Hematopoietic multipotent progenitor cell treated with erythropoietin and hydrocortisone succinate and interleukin-3 and kit ligand, for 4 days (in vitro differentiated cells): Measurements from ENCODE around the gene RASL11B.
"Not testable (repeated sequence)": the region's sequence is repeated elsewhere in the genome, so short reads cannot be mapped to it uniquely, and the experiment has no call there.

Experiments used
- DNase-seq: peaks from one replicate; pipeline ENCODE4 v3.0.0-alpha.2; 2015

Gene RASL11B, protein sequence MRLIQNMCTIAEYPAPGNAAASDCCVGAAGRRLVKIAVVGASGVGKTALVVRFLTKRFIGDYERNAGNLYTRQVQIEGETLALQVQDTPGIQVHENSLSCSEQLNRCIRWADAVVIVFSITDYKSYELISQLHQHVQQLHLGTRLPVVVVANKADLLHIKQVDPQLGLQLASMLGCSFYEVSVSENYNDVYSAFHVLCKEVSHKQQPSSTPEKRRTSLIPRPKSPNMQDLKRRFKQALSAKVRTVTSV

DNA sequence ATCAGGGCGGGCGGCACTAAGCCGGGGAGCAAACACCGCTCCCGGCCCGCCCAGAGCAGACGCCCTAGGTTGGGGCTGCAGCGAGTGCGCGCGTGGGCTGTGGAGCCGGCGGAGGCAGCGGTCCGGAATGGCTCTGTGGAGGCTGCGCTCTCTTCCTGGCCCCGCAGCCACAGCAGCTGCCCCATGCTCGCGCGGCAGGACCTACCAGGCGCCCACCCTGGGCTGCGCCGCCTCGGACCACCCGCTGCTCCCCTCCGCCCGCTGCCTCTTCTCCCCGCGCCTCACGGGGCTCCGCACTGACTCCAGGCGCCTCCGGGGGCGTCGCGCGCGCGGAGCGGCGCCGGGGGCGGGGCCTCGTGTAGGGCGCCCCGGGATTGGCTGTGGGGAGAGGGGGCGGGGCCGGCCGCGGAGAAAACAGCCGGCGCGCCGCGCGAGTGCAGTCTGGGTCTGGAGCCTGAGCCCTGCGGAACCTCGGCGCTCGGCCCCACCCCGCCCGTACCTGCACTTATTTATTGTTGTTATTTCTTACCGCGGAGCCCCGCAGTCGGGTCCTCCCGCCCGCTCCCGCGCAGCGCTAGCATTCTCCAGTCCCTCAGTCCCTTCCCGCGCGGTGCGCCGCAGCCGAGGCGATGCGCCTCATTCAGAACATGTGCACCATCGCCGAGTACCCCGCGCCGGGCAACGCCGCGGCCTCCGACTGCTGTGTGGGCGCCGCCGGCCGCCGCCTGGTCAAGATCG, at the start of gene RASL11B:
Gene RASL11B (plus strand): TSS at position 439 of the 738 bp plus-strand sequence. CDS start 191 bp downstream, at position 630.
- peak; percentile 89 for DNase-seq

DNA sequence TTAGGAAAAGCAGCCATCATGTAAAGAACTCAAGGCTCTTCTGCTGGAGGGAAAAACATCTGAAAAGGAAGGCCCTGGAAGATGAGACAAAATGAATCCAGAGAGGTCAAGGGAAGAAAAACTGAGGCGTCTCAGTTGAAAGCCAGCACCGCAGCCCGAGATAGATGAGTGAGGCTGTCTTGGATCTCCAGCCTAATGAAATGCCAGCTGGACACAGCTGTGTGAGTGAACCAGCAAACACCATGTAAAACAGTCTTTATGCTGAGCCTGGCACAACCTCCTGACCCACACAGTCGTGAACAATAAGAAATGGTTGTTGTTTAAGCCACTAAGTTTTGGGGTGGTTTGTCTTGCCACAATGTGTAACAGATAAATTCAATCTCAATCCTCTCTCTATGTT, 48.6 kb upstream of the RASL11B start:
- DNase-seq = no peak

DNA sequence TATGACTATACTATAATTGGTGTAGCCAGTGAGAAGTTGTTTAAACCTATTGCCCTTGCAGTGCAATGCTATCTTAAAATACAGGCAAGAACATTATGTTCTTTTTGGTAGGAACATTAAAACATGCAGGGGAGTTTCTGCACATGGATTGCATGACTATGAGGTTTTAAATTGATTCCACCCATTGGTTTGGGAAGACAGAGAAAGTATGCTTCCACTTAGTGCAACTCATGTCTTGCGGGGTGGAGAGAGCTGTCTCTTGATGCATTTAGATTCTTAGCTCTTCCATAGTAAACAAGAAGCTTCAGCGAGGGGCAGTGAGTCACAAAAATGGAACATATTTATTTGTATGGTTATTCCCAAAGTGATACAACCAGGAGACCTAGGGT, 39.5 kb upstream of the RASL11B start:
- DNase-seq = no peak

DNA sequence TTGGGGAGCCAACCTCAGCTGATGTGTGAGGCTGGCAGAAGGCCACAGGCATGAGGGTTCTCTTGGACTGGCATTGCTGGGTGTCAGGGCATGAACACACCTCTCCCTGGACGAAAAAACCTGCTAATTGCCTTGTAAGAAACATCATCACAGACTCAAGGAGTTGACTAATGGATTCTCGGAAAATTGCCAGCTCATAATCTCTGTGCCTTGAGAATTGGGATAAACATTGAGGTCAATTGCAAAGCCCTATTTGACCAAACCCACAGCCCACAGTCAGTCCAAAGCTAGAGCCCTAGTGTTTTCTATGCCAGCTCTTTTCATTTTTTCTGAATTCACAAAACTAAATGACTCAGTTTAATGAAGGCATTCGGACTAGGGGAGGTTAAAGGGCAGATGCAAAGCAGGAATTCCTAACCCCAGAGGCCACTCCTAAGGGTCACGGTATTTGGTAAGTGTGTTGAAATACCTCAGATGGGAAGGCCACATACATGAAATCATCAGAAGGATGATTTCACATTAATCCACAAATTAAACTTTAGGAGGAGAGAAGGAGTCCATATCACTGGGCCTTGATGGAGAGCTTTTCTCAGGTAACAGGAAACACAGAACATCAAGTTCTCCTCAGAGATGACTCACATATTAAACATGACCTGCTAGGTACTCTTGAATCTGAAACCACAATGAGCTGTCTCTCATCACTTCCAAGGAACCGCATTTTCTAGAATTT, 39.0 kb upstream of the RASL11B start:
- DNase-seq = no peak

DNA sequence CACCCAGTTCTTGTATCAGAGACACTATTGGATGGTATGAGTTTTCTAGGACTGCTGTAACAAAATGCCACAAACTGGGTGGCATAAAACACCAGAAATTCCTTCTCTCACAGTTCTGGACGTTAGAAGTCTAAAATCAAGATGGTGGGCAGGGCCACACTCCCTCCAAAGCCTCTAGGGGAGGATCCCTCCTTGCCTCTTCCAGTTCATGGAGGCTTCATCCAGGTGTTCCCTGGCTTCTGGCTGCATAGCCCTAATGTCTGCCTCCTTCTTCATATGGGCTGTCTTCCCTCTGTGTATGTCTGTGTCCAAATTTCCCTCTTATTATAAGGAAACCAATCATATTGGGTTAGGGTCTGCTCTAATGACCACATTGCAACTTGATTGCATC, 38.4 kb upstream of the RASL11B start:
- DNase-seq = no peak

DNA sequence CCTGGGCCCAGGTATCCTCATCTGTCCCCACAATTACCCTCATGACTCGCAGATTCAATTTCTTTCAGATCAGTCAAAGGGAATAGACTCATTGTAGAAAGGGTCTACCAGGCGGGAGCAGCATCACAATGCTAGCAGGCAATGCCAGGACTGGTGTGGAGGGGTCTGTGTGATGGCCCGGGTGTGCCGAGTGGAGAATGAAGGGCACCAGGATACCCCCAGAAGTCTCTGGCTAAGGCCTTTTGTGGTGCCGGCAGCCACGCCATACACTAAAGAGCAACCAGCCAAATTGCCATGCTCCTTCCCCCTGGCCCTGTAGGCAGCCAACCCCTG, 37.9 kb upstream of the RASL11B start:
- no peak for DNase-seq

DNA sequence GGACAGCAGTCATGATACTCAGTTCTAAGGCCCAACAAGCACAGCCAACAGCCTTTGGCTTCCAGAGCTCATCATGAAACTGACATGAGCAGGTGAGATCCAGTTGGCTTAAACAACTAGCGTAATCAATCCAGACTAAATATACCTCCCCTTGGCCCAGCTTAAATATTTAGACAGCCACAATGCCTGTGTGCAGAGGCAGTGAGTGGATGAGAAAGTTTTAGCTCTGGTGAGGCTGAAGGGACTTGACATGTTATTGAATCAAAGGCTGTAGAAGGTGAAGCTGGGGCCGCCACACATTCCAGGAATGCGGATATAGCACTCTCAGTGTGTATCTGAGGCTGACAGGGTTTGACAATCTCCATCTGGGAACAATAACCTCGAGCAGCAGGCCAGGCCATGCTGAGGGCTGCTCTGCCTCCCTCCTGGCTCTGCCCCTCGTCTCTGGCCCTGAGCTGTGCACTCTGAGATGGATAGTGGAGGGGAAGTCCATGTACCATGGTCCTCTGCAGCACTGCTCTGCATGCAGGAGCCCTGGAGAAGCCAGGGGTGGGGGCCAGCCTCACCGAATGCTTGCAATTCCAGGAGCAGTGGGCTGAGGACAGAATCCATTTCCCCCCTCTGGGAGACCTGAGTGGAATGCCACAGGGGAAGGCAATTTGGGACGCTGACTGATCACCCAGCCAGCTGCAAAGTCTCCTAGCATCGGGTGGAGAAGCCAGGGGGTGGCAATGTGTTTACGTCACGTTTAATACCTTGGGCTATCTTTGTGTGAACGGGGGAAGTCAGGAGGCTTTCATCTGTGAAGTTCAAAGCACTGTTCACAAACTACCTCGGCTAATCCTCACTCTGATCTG, 37.3 kb upstream of the RASL11B start:
- DNase-seq = no peak

DNA sequence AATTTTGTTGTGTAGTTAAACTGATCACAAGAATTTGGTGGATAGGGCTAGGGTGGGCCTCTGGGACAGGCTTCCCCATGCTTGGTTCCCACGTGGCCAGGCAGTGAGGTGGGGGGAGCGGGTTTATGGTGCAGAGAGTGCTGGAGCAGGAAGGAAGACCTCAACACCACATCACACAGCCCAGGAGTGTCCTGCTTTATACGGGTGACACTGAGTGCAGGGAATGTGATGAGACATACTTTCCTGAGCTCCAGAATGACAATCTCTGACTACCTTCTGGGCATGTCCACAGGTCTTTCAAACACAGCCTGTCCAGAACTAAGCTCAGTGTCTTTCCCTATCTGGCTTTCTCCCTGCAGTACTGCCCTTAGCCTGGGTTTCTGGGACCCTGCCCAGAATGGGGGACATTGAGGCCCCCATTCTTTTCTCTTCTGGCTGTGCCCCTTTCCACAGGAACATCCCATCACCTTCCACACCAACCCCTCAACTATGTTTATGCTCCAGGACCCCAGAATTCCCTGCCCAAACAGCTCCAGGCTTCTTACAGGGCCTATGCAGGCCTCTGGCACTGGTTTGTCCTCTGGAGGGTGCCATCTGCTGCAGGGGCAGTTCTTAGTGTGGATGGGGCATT, 36.5 kb upstream of the RASL11B start:
- no peak for DNase-seq

DNA sequence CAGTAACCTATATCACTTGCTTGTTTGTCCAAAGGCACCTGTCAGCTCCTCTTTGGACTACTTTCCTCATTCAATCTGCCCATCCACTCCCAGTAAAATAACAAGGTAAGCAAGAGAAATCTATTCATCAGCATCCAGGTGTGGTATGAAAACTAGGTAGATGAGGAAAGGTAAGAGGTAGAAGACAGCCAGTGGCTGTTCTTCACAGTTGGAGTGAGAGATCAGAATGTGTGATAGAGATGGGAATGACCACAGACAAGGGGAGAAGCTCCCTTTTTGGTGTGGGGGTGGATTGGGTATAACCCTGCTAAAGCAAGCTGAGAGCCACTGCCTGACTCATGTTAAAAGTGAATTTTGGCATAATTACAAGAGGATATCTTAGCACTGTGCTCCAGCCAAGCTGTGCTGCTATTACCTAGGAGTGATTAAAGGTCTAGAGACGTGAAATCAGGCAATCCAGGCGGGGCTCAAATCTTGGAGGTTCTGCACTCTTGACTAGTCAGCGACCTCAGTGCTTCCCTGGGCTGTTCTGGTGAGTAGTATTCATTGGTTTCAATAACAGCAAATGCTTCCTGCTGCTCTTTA, 28.1 kb upstream of the RASL11B start:
- no peak for DNase-seq

DNA sequence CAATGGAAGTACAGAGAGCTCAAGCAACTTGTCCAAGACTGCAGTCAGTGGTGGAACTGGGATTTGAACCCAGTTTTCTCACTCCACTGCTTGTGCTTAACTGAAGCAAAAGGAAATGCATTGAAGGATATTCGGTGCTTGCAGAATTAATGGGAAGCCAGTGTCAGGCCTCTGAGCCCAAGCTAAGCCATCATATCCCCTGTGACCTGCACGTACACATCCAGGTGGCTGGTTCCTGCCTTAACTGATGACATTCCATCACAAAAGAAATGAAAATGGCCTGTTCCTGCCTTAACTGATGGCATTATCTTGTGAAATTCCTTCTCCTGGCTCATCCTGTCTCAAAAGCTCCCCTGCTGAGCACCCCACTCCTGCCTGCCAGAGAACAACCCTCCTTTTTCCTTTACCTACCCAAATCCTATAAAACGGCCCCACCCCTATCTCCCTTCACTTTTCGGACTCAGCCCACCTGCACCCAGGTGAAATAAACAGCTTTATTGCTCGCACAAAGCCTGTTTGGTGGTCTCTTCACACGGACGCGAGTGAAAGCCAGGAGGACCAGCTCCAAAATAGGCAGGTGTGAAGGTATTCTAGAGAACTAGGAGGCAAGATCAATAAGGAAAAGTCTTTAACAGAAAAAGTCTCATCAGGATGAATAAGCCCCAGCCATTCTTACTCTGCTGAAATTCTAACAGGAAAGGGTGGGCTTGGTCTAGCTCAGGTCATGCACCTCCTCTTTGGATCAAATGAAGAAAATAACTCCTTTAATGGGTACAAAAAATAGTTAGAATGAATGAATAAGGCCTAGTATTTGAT, 27.3 kb upstream of the RASL11B start:
- not testable (repeated sequence) for DNase-seq

DNA sequence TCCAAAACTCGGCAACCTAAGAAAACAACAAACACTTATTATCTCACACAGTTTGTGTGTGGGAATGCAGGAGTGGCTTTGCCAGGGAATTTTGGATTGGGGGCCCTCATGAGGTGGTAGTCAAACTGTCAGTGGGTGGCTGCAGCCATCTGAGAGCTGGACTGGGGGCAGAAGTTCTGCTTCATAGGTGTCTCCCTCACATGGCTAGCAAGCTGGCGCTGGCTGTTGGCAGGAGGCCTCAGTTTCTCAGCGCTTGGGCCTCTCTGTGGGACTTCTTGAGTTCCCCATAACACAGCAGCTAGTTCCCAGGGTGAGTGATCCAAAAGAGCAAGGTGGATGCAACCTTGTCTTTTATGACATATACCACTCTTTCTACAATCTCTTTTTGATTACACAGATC, 26.0 kb upstream of the RASL11B start:
- no peak for DNase-seq

DNA sequence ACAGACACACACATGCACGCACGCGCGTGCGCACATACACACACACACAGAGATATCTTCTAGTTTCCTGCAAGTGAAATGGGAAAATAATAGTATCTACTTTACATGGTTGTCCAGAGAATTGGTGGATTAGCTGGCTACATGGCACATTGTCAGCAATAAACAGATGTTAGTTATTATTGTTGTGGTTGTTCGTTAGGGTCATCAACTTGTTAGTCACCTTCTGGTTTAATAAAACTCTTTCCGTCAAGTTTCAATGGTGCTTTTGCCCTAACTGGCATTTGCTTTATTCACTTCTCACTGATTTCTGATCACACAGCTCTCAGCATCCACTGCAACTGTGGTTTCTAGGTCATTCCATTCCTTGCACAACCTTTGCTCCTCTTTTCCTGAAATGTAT, 25.4 kb upstream of the RASL11B start:
- no peak for DNase-seq

DNA sequence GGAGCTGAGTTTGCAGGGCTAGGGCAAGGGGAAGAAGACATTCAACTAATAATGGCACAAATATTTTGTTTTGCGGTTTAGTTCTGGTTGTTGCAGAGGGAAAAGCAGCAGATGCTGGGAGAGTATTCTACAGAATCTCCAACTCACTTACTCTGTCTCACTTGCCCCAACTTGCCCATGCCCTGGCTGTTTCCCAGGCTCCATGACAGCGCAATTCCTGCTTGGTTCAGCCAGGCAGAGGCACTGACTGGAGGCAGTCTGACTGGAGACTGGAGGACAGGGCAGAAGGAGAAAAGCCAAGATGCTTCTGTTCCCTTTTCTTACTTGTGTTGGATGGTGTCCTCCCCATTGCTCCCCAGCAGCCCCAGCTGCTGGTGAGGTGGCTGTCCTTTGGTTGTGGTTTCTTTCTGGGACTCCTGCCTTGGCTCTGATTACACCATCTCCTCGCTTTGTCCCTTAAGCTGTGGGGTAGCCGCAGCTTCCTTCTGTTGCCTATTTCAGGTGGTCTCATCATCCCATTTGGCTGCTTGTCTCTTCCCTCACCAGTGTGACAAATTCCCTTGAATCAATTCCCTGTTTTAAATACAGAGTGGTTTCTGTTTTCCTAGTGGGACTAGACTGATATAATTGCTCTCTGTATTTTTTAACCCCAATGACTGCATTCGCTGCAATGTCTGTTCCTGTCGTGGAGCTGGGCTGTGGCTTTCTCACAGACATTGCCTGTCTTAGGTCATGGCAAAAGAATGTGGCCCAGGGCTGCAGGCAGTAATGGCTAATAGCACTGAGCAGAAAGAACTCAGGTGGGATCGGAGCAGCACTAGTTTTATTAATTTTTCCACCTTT, 24.2 kb upstream of the RASL11B start:
- no peak for DNase-seq

DNA sequence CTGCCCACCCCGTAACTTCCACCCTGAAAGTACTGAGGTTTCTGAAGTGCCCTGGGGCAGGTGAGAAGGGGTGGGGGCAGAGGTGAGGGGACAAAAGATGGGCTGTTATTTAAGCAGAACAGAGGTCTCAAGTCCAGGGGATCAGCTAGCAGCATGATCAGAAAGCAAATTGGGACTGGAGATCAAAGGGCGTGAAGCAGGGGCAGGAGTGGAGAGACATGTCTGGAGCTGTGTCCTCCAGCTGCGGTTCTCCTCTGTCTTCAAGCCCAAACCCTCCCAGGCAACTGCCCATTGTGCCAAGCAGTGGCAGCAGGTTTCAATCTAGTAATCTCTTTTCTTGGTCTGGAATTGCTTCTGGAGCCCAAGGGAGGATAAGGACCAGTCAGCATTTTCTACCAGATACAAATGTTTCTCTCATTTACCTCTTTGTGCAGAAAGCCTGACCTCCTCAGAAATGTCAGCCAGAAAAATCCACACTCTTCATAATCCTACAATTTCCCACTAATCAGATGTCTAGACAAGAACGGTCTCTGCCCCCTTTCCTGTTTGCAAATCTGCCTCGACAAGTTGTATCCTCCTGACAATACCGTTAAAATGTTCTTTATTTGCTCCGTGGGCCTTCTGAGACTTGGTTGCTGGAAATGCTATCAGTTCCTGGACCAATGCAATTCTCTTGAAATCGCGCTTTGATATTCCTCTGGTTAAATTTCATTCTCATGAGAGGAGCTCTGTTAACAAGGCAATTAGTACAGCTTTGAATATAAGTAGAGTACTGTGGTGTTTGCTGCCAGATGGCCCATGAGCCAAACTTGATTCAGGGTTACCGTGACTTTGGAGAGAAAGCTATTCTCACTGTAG, 23.2 kb upstream of the RASL11B start:
- DNase-seq = no peak

DNA sequence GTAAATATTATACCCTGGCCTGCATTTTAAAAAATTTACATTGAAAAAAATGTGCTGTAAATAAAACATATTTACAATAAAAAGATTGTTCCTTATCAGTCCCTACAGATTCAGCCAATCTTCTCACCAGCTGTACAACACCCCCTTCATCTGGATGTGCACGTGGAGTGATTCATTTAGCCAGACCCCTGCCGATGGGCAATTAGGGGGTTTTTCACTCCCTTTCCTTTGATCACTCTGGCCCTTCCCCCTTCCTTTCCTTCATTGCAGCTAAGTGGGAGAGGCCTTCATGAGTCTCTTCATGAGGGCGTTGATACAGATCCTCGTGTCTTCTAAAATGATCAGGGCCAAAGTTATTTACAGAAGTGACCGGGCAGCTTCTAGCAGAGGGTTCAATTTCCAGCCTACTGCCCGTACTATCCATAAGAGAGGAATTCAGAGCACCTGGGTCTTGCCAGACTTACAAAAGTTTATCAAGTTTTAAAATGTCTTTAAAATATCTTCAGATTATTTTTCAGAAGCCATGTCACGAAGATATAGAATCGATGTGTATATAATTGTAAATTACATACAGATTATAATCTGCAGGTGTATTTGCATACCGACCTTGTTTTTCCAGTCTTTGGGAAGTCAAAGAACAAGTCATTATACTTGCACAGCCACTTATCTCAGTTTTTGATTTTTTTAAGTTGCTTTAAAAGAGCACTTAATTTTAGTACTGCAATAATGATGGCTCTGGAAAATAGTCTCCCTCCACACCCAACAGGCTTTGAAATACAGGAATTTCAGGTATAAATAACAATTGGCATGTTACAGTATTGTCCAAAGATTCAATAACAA, 21.4 kb upstream of the RASL11B start:
- no peak for DNase-seq

DNA sequence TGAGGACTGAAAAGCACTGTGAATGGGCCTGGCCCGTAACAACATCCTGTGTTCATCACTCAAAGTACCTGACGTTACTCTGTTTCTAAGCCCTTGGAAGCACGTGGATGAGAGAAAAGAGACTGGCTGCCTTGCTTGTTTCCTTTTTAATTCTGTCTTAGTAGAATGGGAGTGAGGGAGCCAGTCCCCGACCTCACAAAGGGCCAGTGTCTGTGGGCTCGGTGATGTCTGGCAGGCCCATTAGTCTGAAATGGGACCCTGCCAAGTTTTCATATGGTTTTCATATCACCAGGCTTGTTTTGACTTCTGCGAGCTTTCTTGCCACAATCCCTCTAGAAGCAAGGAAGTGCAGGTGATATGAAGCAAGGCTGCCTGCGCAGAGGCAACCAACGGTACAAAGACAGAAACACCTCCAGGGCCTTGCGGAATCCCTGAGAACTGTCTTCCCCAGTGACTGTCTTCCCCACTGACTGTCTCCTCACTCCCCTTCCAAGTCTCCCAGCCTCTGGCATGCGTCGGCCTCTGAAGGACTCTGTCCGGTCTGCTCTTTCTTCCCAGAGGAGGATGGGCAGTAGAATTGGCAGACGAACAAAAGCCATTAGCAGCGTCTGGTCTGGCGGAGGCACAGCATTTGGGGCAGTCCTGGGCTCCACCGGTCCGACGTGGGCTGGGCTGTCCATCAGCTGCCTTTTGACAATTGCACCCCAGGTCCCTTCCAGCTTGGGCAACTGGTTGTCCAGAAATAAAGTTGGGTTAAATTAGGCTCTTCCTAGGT, 20.2 kb upstream of the RASL11B start:
- no peak for DNase-seq

DNA sequence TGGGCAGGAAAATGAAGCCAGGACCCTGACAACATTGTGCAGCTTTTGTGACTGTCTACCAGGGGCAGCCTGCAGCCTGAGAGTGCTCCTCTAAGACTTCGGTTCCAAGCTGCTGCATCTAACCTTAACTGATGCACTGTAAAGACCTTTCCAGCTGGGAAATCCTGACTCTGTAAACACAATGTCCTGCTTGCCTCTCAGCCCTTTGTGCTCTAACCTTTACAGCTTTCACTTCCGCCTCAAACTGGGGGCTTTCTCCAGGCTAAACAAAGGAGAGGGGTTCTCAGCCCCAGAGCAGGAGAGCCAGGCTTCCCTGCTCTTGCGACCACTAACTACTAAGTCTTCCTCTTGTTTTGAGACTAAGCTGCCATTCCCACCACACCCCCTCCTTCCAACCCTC, 19.3 kb upstream of the RASL11B start:
- DNase-seq = no peak

DNA sequence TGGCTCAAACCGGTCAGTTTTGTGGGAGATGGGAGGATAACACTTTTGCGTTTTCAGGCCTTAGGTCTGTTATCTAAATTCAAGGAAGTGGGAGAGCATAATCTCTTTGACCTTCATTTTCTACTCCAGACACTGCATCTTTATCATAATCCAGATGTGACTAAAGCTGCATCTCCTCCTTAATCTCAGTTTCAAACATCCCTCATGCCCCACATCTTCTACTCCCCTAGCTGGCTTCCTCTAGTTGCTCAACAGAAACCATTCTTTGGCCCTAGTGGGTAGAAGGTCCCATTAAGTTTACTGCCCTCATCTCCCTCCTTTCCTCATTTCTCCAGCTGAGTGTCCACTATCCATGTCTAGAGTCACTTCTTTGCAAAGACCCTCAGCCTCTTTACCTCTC, 18.8 kb upstream of the RASL11B start:
- no peak for DNase-seq
